Neural progenitor cell (in vitro differentiated cells): ENCODE measurements around the gene TTLL10. TPM values are rescaled to one million over a fixed set of nuclear protein-coding genes. Genes with fewer than 3 reads are reported as not detected.

ENCODE experiments used
- DNase-seq: peaks from one replicate; pipeline ENCODE4 v3.0.0-alpha.2; 2016; ENCODE audit warnings: low spot score
- H2AFZ ChIP-seq: fragments of 200-600 bp; sonication (generic); replicated peaks from 2 replicates; pipeline ENCODE4 v1.6.1; 2016; ENCODE audit warnings: antibody characterized with exemption
- H3F3A ChIP-seq: fragments of 200-600 bp; sonication (generic); 2 replicates; pipeline ENCODE4 v1.6.1; 2016; ENCODE audit warnings: antibody characterized with exemption, low read depth
- H3K27ac ChIP-seq: fragments of 200-600 bp; sonication (generic); 2 replicates; pipeline ENCODE4 v1.5.1; 2016; ENCODE audit warnings: mild to moderate bottlenecking
- H3K27me3 ChIP-seq: fragments of 200-600 bp; sonication (generic); 2 replicates; pipeline ENCODE4 v1.6.1; 2016; ENCODE audit warnings: mild to moderate bottlenecking, moderate library complexity
- H3K36me3 ChIP-seq: fragments of 200-600 bp; sonication (generic); 2 replicates; pipeline ENCODE4 v1.5.1; 2016
- H3K4me1 ChIP-seq: fragments of 200-600 bp; sonication (generic); 2 replicates; pipeline ENCODE4 v1.6.1; 2016; ENCODE audit warnings: mixed run types
- H3K4me2 ChIP-seq: fragments of 200-600 bp; sonication (generic); 2 replicates; pipeline ENCODE4 v1.6.1; 2016
- H3K4me3 ChIP-seq: fragments of 200-600 bp; sonication (generic); 2 replicates; pipeline ENCODE4 v1.5.1; 2016
- H3K79me2 ChIP-seq: fragments of 200-600 bp; sonication (generic); 2 replicates; pipeline ENCODE4 v1.6.1; 2016; ENCODE audit warnings: low read depth
- H3K9ac ChIP-seq: fragments of 200-600 bp; sonication (generic); 2 replicates; pipeline ENCODE4 v1.6.1; 2016
- H3K9me3 ChIP-seq: fragments of 200-600 bp; sonication (generic); 2 replicates; pipeline ENCODE4 v1.5.1; 2016; ENCODE audit warnings: low read depth
- H4K20me1 ChIP-seq: fragments of 200-600 bp; sonication (generic); 2 replicates; pipeline ENCODE4 v1.6.1; 2016; ENCODE audit warnings: low read depth
- H3K27ac Mint-ChIP-seq: 3 replicates; pipeline ENCODE4 v1.8.0; 2021; ENCODE audit warnings: mixed read lengths
- H3K27me3 Mint-ChIP-seq: 2 replicates; pipeline ENCODE4 v1.8.0; 2022; ENCODE audit warnings: low read depth, mild to moderate bottlenecking, inconsistent platforms, moderate library complexity, mixed read lengths; ENCODE audit not compliant: insufficient read depth
- H3K36me3 Mint-ChIP-seq: 3 replicates; pipeline ENCODE4 v1.8.0; 2021; ENCODE audit warnings: mixed read lengths
- H3K4me1 Mint-ChIP-seq: 3 replicates; pipeline ENCODE4 v1.8.0; 2021; ENCODE audit warnings: mixed read lengths
- H3K4me3 Mint-ChIP-seq: 3 replicates; pipeline ENCODE4 v1.8.0; 2021; ENCODE audit warnings: mild to moderate bottlenecking, moderate library complexity, mixed read lengths
- H3K9me3 Mint-ChIP-seq: 3 replicates; pipeline ENCODE4 v1.8.0; 2020; ENCODE audit warnings: mixed read lengths
- EZH2 ChIP-seq: fragments of 200-600 bp; sonication (generic); IDR thresholded peaks from 2 replicates; pipeline ENCODE4 v1.6.1; 2017; ENCODE audit warnings: antibody characterized with exemption, mild to moderate bottlenecking, moderate library complexity
- EZH2phosphoT487 ChIP-seq: fragments of 200-600 bp; sonication (generic); IDR thresholded peaks from 2 replicates; pipeline ENCODE4 v1.6.1; 2017; ENCODE audit warnings: antibody characterized with exemption
- total RNA-seq: library from RNA; depleted of rRNA; stranded (reverse); fragments of >200 nt; gene quantifications from 2 replicates; pipeline ENCODE4 v1.2.3, GENCODE V29; 2015; ENCODE audit warnings: low replicate concordance
- TF ChIP-seq, protein P1 (sequence below): fragments of 200-600 bp; sonication (generic); IDR thresholded peaks from 2 replicates; pipeline ENCODE4 v1.5.1; 2017; ENCODE audit warnings: antibody characterized with exemption, mild to moderate bottlenecking

Gene TTLL10
- total RNA-seq, 1 donor from 2014 or later = not detected

GRCh38 chr1:1202831-1203560 lies 29.3 kb downstream of the TTLL10 start:
- Histone ChIP-seq H4K20me1 (no peaks in the 10 kb centered on the region), H3K4me3 (no peak overlapping the region), H3K79me2 (no peaks in the 10 kb centered on the region), H3K9me3 (no peaks in the 10 kb centered on the region), H3K36me3 (no peaks in the 10 kb centered on the region), H3K9ac (no peak overlapping the region), H3K27ac (no peak overlapping the region), H3K27me3 (peaks cover 79% of the 10 kb centered on the region), H2AFZ (no peak overlapping the region), H3F3A (peaks cover 7% of the 10 kb centered on the region), H3K4me1 (peaks cover 3% of the 10 kb centered on the region), H3K4me2 (no peak overlapping the region)
- Mint-ChIP-seq H3K4me3 (no peak overlapping the region), H3K27me3 (peaks cover 9% of the 10 kb centered on the region), H3K4me1 (peaks cover 6% of the 10 kb centered on the region), H3K27ac (no peak overlapping the region), H3K36me3 (no peaks in the 10 kb centered on the region), H3K9me3 (no peaks in the 10 kb centered on the region)
- TF ChIP-seq EZH2phosphoT487 = no peak
- no peak for TF ChIP-seq EZH2
- TF ChIP-seq, protein P1, sequence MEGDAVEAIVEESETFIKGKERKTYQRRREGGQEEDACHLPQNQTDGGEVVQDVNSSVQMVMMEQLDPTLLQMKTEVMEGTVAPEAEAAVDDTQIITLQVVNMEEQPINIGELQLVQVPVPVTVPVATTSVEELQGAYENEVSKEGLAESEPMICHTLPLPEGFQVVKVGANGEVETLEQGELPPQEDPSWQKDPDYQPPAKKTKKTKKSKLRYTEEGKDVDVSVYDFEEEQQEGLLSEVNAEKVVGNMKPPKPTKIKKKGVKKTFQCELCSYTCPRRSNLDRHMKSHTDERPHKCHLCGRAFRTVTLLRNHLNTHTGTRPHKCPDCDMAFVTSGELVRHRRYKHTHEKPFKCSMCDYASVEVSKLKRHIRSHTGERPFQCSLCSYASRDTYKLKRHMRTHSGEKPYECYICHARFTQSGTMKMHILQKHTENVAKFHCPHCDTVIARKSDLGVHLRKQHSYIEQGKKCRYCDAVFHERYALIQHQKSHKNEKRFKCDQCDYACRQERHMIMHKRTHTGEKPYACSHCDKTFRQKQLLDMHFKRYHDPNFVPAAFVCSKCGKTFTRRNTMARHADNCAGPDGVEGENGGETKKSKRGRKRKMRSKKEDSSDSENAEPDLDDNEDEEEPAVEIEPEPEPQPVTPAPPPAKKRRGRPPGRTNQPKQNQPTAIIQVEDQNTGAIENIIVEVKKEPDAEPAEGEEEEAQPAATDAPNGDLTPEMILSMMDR = no peak
- no peak for DNase-seq

- H4K20me1 ChIP-seq = no peaks in the 10 kb centered on the region
- Mint-ChIP-seq H3K27ac (no peak overlapping the region), H3K27me3 (peaks cover 9% of the 10 kb centered on the region), H3K9me3 (no peaks in the 10 kb centered on the region), H3K4me3 (no peak overlapping the region), H3K36me3 (no peaks in the 10 kb centered on the region), H3K4me1 (peaks cover 6% of the 10 kb centered on the region)
- H3K27me3 ChIP-seq = peaks cover 79% of the 10 kb centered on the region
- no peaks in the 10 kb centered on the region for H3K36me3 ChIP-seq
- DNase-seq = no peak
- no peak overlapping the region for H3K27ac ChIP-seq
- H3K4me3 ChIP-seq = no peak overlapping the region
- H3K4me1 ChIP-seq = peaks cover 3% of the 10 kb centered on the region
- no peak overlapping the region for H3K4me2 ChIP-seq
- H3K9ac ChIP-seq = no peak overlapping the region
- H2AFZ ChIP-seq = no peak overlapping the region
- peaks cover 7% of the 10 kb centered on the region for H3F3A ChIP-seq
- TF ChIP-seq, protein P1 = no peak
- no peak for TF ChIP-seq EZH2phosphoT487
- TF ChIP-seq EZH2 = no peak
- H3K79me2 ChIP-seq = no peaks in the 10 kb centered on the region
- H3K9me3 ChIP-seq = no peaks in the 10 kb centered on the region
Observed at GRCh38 chr1:1203561-1204424, 30.1 kb downstream of the TTLL10 start.

- no peak overlapping the region for H3K9ac ChIP-seq
- peaks cover 3% of the 10 kb centered on the region for H3K4me1 ChIP-seq
- H3K36me3 ChIP-seq = no peaks in the 10 kb centered on the region
- Mint-ChIP-seq H3K27me3 (peaks cover 9% of the 10 kb centered on the region), H3K27ac (no peak overlapping the region), H3K4me3 (no peak overlapping the region), H3K4me1 (peaks cover 6% of the 10 kb centered on the region), H3K36me3 (no peaks in the 10 kb centered on the region), H3K9me3 (no peaks in the 10 kb centered on the region)
- TF ChIP-seq EZH2 = no peak
- H4K20me1 ChIP-seq = no peaks in the 10 kb centered on the region
- H3F3A ChIP-seq = peaks cover 7% of the 10 kb centered on the region
- H3K4me2 ChIP-seq = no peak overlapping the region
- no peak overlapping the region for H3K27ac ChIP-seq
- no peaks in the 10 kb centered on the region for H3K9me3 ChIP-seq
- H3K27me3 ChIP-seq = peaks cover 77% of the 10 kb centered on the region
- no peaks in the 10 kb centered on the region for H3K79me2 ChIP-seq
- DNase-seq = no peak
- H3K4me3 ChIP-seq = no peak overlapping the region
- no peak overlapping the region for H2AFZ ChIP-seq
Observed at GRCh38 chr1:1204425-1204920, 30.8 kb downstream of the TTLL10 start.
